Central memory CD8-positive, alpha-beta T cell (primary cell): Measurements from ENCODE around the gene CHAC1.

Source experiments
- ATAC-seq: fragments of 150-1000 bp; cut with Tn5 transposase; replicated peaks from 2 replicates; pipeline ENCODE4 v1.10.0; 2022; ENCODE audit warnings: mild to moderate bottlenecking, moderate FRiP score, moderate number of reproducible peaks; ENCODE audit not compliant: poor library complexity, severe bottlenecking; ENCODE audit errors: extremely low read depth
- DNase-seq, 2 donors: peaks; one replicate each; pipeline ENCODE4 v3.0.0; 2021; ENCODE audit warnings: low spot score in 2 of 2
- H3K27ac Mint-ChIP-seq: one replicate; pipeline ENCODE4 v1.8.0; 2022; ENCODE audit warnings: low read depth, mild to moderate bottlenecking, moderate library complexity, mixed read lengths
- H3K27me3 Mint-ChIP-seq: one replicate; pipeline ENCODE4 v1.8.0; 2022; ENCODE audit warnings: mixed read lengths
- H3K36me3 Mint-ChIP-seq: one replicate; pipeline ENCODE4 v1.8.0; 2022; ENCODE audit warnings: mild to moderate bottlenecking, moderate library complexity, mixed read lengths; ENCODE audit not compliant: insufficient read depth
- H3K4me1 Mint-ChIP-seq: one replicate; pipeline ENCODE4 v1.8.0; 2022; ENCODE audit warnings: mixed read lengths
- H3K4me3 Mint-ChIP-seq: one replicate; pipeline ENCODE4 v1.8.0; 2022; ENCODE audit warnings: mild to moderate bottlenecking, moderate library complexity, mixed read lengths
- H3K9me3 Mint-ChIP-seq: one replicate; pipeline ENCODE4 v1.8.0; 2022; ENCODE audit warnings: mixed read lengths

The CHAC1 gene

GRCh38 chr15:40992825-40993224, 39.6 kb downstream of the CHAC1 start:
- ATAC-seq (no peak), DNase-seq (no peak)
- Mint-ChIP-seq H3K4me3 (no peak overlapping the region), H3K36me3 (peaks cover 48% of the 10 kb centered on the region), H3K27me3 (no peaks in the 10 kb centered on the region), H3K9me3 (no peaks in the 10 kb centered on the region), H3K27ac (no peak overlapping the region), H3K4me1 (no peaks in the 10 kb centered on the region)

GRCh38 chr15:40995656-40996055, 42.4 kb downstream of the CHAC1 start:
- Mint-ChIP-seq H3K9me3 (no peaks in the 10 kb centered on the region), H3K4me1 (no peaks in the 10 kb centered on the region), H3K4me3 (no peak overlapping the region), H3K27me3 (no peaks in the 10 kb centered on the region), H3K36me3 (peaks cover 56% of the 10 kb centered on the region), H3K27ac (no peak overlapping the region)
- no peak for DNase-seq
- no peak for ATAC-seq

GRCh38 chr15:40999190-40999589, 45.9 kb downstream of the CHAC1 start:
- no peak overlapping the region for H3K27ac Mint-ChIP-seq
- DNase-seq, result no peak
- no peaks in the 10 kb centered on the region for H3K9me3 Mint-ChIP-seq
- no peaks in the 10 kb centered on the region for H3K4me1 Mint-ChIP-seq
- no peaks in the 10 kb centered on the region for H3K27me3 Mint-ChIP-seq
- H3K36me3 Mint-ChIP-seq, result peaks cover 51% of the 10 kb centered on the region
- ATAC-seq, result no peak
- H3K4me3 Mint-ChIP-seq, result no peak overlapping the region

GRCh38 chr15:41001524-41002214, 48.4 kb downstream of the CHAC1 start:
- H3K36me3 Mint-ChIP-seq, result peaks cover 49% of the 10 kb centered on the region

GRCh38 chr15:41004490-41004889, 51.2 kb downstream of the CHAC1 start:
- H3K4me1 Mint-ChIP-seq, result no peaks in the 10 kb centered on the region

More at GRCh38 chr15:41001524-41002214, 48.4 kb downstream of the CHAC1 start:
- no peaks in the 10 kb centered on the region for H3K27me3 Mint-ChIP-seq
- no peak for ATAC-seq
- DNase-seq, result no peak
- H3K4me3 Mint-ChIP-seq, result no peak overlapping the region
- no peak overlapping the region for H3K27ac Mint-ChIP-seq
- H3K9me3 Mint-ChIP-seq, result no peaks in the 10 kb centered on the region
- H3K4me1 Mint-ChIP-seq, result no peaks in the 10 kb centered on the region

More at GRCh38 chr15:41004490-41004889, 51.2 kb downstream of the CHAC1 start:
- Mint-ChIP-seq H3K27ac (no peak overlapping the region), H3K36me3 (peaks cover 38% of the 10 kb centered on the region), H3K4me3 (no peak overlapping the region), H3K27me3 (no peaks in the 10 kb centered on the region), H3K9me3 (no peaks in the 10 kb centered on the region)
- no peak for ATAC-seq
- no peak for DNase-seq
